ENCODE data around the gene DOLK. TPM values are rescaled to one million over a fixed set of nuclear protein-coding genes. Genes with fewer than 3 reads are reported as not detected.

The DOLK gene
- total and polyA plus RNA-seq, 10 of the 15 experiments (the other 5 are each of a cell fraction or from before 2014, with no cell fraction given) = 1.9 to 18.2 (median 9.1) TPM

DNA sequence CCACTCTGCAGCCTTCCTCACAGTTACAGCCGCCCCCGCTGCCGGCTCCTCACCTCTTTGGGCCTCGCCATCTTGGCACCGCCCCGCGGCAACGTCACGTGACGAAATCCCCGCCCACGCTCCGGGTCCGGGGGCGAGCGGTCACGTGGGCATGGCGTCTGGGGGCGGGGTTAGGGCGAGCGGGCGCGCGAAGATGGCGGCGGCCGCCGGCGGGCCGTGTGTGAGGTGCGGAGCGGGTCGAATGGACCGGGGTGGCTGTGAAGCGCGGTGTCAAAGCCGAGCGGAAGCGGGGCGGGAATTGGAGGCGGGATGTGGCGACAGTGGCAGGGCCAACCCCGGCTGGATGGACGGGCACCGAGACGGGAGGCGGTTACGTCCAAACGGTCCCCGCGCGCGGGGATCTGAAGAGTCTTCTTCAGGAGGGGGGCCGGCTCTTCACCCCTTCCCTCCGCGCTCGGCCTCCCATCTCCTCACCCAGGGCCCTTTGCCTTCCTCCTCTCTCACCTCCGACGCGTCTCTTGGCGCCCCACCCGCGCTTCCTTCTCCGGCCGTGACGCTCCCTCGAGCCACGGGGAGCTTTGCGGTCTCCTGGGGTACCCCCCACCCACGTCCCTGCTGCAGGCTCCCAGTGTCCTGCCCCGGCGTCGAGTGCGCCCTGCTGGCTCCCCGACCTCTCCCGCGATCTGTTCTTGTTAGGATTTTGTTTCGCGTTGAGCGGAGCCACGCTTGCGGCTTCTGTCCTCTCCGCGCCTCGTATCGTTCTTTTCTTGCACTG is at the start of gene DOLK, which contains the start of gene NUP188 (continued):
- TF ChIP-seq IRF3 (IDR thresholded peaks at IDR 0.05) (no peak; the same call in 1 of the 2 replicates), JUNB (IDR thresholded peaks at IDR 0.05) (no peak), ZZZ3 (IDR thresholded peaks at IDR 0.05; ENCODE audit: control insufficient read depth, insufficient read length, low read depth) (no peak), TAF1 (IDR thresholded peaks at IDR 0.05; ENCODE audit: borderline replicate concordance, low read depth, low read length) (peak; percentile 98), RELA (IDR thresholded peaks at IDR 0.05; ENCODE audit: borderline replicate concordance, partially characterized antibody) (peak; percentile 91), SREBF1 (IDR thresholded peaks at IDR 0.05; ENCODE audit: low read length) (no peak), HDAC2 (IDR thresholded peaks at IDR 0.05) (no peak), CUX1 (IDR thresholded peaks at IDR 0.05; ENCODE audit: insufficient replicate concordance, low read depth, low read length) (no peak), HCFC1 (IDR thresholded peaks at IDR 0.05; ENCODE audit: low read length) (peak; percentile 59), TCF7 (IDR thresholded peaks at IDR 0.05; ENCODE audit: borderline replicate concordance) (no peak), CBX5 (IDR thresholded peaks at IDR 0.05; ENCODE audit: low read depth) (no peak), MTA2 (IDR thresholded peaks at IDR 0.05; ENCODE audit: low read depth) (0 out of 2 replicates have a peak, but pooled peaks have one; percentile 14), NFYA (IDR thresholded peaks at IDR 0.05; ENCODE audit: borderline replicate concordance, low read depth, low read length) (no peak), MEF2B (IDR thresholded peaks at IDR 0.05; ENCODE audit: partially characterized antibody, poor library complexity, severe bottlenecking) (peak; percentile 30), NBN (IDR thresholded peaks at IDR 0.05) (peak; percentile 94), DPF2 (IDR thresholded peaks at IDR 0.05) (peak; percentile 76), BHLHE40 (IDR thresholded peaks at IDR 0.05; ENCODE audit: borderline replicate concordance in 1 of 2, low read depth in 2 of 2, low read length in 1 of 2) (peak; percentile 94 to 99), POU2F2 (IDR thresholded peaks at IDR 0.05; ENCODE audit: borderline replicate concordance, low read depth, low read length) (peak; percentile 80), SUZ12 (IDR thresholded peaks at IDR 0.05; ENCODE audit: unreplicated experiment) (no peak)
- TF ChIP-seq, protein P1, sequence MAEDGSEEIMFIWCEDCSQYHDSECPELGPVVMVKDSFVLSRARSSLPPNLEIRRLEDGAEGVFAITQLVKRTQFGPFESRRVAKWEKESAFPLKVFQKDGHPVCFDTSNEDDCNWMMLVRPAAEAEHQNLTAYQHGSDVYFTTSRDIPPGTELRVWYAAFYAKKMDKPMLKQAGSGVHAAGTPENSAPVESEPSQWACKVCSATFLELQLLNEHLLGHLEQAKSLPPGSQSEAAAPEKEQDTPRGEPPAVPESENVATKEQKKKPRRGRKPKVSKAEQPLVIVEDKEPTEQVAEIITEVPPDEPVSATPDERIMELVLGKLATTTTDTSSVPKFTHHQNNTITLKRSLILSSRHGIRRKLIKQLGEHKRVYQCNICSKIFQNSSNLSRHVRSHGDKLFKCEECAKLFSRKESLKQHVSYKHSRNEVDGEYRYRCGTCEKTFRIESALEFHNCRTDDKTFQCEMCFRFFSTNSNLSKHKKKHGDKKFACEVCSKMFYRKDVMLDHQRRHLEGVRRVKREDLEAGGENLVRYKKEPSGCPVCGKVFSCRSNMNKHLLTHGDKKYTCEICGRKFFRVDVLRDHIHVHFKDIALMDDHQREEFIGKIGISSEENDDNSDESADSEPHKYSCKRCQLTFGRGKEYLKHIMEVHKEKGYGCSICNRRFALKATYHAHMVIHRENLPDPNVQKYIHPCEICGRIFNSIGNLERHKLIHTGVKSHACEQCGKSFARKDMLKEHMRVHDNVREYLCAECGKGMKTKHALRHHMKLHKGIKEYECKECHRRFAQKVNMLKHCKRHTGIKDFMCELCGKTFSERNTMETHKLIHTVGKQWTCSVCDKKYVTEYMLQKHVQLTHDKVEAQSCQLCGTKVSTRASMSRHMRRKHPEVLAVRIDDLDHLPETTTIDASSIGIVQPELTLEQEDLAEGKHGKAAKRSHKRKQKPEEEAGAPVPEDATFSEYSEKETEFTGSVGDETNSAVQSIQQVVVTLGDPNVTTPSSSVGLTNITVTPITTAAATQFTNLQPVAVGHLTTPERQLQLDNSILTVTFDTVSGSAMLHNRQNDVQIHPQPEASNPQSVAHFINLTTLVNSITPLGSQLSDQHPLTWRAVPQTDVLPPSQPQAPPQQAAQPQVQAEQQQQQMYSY (CRISPR knock-in tag; IDR thresholded peaks at IDR 0.05) = peak; percentile 52; the same call in 1 of the 2 replicates
